ENCODE measurements around the gene MYO7A.

Gene MYO7A

GRCh38 chr11:77193167-77193566, 65.1 kb downstream of the MYO7A start:
- no peak for TF ChIP-seq ZFX (IDR thresholded peaks at IDR 0.05; ENCODE audit: borderline replicate concordance)
- TF ChIP-seq, protein P1, sequence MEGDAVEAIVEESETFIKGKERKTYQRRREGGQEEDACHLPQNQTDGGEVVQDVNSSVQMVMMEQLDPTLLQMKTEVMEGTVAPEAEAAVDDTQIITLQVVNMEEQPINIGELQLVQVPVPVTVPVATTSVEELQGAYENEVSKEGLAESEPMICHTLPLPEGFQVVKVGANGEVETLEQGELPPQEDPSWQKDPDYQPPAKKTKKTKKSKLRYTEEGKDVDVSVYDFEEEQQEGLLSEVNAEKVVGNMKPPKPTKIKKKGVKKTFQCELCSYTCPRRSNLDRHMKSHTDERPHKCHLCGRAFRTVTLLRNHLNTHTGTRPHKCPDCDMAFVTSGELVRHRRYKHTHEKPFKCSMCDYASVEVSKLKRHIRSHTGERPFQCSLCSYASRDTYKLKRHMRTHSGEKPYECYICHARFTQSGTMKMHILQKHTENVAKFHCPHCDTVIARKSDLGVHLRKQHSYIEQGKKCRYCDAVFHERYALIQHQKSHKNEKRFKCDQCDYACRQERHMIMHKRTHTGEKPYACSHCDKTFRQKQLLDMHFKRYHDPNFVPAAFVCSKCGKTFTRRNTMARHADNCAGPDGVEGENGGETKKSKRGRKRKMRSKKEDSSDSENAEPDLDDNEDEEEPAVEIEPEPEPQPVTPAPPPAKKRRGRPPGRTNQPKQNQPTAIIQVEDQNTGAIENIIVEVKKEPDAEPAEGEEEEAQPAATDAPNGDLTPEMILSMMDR (IDR thresholded peaks at IDR 0.05) = no peak

DNA sequence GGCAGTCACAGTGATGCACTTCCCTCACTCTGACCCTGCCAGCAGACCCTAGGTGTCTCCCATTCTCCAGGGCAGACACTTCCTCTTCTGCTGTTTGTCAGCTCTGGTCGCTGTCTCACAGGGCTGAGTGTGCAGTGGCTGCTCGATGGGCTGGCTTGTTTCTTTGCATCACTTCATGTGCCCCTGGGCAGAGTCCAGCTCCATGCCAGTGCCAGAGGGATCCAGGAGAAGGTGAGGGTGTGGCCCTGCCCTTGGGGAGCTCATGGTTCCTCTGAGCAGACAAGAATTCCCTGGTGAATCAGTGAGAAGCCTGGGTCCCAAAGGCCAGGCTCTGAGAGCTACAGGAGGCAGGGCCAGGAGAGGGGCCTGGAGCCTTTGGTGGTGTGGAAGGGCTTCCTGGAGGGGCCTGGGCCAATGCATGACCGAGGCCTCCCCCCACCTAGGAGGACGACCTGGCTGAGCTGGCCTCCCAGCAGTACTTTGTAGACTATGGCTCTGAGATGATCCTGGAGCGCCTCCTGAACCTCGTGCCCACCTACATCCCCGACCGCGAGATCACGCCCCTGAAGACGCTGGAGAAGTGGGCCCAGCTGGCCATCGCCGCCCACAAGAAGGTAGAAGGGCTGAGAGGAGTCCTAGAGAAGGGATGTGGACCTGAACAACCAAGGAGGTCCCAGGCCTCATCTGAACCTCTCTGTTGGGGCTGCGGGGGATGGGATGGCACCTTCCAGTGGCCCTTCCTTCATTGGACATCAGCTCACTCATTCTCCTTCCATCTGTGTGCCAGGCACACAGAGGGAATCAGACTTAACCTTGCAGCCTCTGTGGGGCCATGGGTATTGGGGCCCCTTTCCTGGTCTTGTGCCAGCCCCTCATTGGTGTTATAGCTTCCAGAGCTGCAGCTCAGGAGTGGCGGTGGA, 66.1 kb downstream of the MYO7A start:
- H3K27ac ChIP-seq = no peak overlapping the region
- no peak for TF ChIP-seq ZFX (IDR thresholded peaks at IDR 0.05; ENCODE audit: borderline replicate concordance)
- TF ChIP-seq, protein P1 (IDR thresholded peaks at IDR 0.05) = no peak

More at GRCh38 chr11:77193167-77193566, 65.1 kb downstream of the MYO7A start:
- no peak overlapping the region for H3K27ac ChIP-seq

DNA sequence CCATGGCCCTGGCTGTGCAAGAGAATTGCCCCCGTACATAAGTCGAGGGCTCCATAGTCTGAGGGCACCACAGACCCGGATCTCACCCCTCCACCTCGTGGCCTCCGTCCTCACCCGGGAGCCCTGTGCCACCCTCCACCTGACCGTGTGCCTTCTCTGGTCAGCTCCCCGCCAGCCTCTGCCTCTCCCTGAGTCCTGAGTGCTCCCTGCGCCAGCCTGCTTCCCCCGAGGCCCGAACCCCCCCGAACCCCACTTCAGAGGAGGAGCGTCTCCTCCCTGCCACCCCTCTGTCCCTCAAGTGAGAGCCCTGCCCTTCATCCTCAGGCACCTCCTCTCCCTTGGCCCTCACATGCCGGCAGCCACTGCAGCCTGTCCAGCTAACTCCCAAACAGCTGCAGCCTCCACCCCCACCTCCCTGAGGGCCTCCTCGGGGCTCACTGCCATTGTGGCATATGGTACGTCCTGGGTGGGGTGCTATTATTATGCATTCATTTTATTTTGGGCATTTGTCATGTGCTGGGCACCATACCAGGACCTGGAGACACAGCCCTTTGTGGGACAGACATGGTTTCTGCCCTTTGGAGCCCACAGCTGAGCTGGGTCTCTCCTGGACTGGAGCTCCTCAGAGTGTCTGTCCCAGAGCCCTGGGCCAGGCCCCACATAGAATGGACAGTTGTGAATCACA, 67.2 kb downstream of the MYO7A start:
- H3K27ac ChIP-seq = no peak overlapping the region
- TF ChIP-seq, protein P1 (IDR thresholded peaks at IDR 0.05) = no peak
- no peak for TF ChIP-seq ZFX (IDR thresholded peaks at IDR 0.05; ENCODE audit: borderline replicate concordance)

DNA sequence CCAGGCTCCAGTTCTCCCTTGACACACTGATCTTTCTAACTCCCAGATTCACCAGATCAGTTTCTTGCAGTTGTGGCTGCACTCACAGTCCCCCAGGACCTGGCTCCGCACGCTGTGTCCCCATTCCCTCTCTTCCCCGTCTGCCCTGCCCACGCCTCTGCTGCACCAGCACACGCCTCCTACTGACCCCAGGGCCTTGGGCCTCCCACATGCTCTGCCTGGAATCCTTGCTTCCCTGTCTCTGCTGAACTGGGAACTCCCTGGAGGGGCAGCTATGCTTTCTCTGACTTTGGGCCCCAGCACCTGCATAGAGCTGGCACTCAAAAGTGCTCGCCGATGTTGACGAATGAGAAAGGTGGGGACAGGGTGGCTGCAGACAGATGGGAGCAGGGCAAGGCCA, 68.9 kb downstream of the MYO7A start:
- no peak overlapping the region for H3K27ac ChIP-seq
- TF ChIP-seq, protein P1 (IDR thresholded peaks at IDR 0.05) = no peak
- no peak for TF ChIP-seq ZFX (IDR thresholded peaks at IDR 0.05; ENCODE audit: borderline replicate concordance)

- no peak overlapping the region for H3K27ac ChIP-seq
- TF ChIP-seq, protein P1 (IDR thresholded peaks at IDR 0.05) = no peak
- TF ChIP-seq ZFX (IDR thresholded peaks at IDR 0.05; ENCODE audit: borderline replicate concordance) = no peak
Observed at GRCh38 chr11:77197626-77198320, 69.7 kb downstream of the MYO7A start.

DNA sequence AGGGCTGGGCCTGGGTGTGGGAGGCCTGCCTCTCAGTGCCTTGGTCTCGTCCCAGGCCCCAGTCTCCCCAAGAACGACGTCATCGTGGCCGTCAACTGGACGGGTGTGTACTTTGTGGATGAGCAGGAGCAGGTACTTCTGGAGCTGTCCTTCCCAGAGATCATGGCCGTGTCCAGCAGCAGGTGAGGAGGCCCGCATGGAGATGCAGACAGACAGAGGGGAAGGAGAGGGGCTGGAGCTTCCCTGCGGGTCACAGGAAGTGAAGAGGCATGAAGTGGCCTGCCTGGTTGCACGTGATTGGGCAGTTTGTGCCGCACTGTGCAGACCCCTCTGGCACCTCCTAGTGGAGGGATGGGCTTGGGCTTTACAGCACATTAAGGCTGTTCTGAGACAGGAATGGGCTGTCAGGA, 70.4 kb downstream of the MYO7A start:
- H3K27ac ChIP-seq = no peak overlapping the region
- TF ChIP-seq ZFX (IDR thresholded peaks at IDR 0.05; ENCODE audit: borderline replicate concordance) = no peak
- TF ChIP-seq, protein P1 (IDR thresholded peaks at IDR 0.05) = peak; percentile 64
